H1 (cell line): ENCODE measurements around the gene SETD1B. TPM values are rescaled to one million over a fixed set of nuclear protein-coding genes. Genes with fewer than 3 reads are reported as not detected.

Experiments used
- CTCF ChIA-PET: fragments of 300-600 bp; sonication (Branson Sonifier 250); formaldehyde crosslinking; loops from one replicate; lab custom pipeline; 2021; ENCODE audit not compliant: partially characterized antibody; lab: Charles Lee
- POLR2A ChIA-PET: fragments of 300-600 bp; sonication (Branson Sonifier 250); formaldehyde crosslinking; loops from one replicate; lab custom pipeline; 2021; ENCODE audit warnings: inconsistent platforms; ENCODE audit not compliant: partially characterized antibody; lab: Charles Lee
- DNase-seq, 2 experiments: peaks; one replicate each; pipeline versions ENCODE4 v3.0.0 to v3.0.0-alpha.2; 2010 to 2022; ENCODE audit warnings: low spot score in 2 of 2, low read depth in 1 of 2, mixed read lengths in 1 of 2
- FAIRE-seq: peaks from 2 replicates; lab custom pipeline; 2011; peaks lifted over from hg19 to GRCh38; lab: Jason Lieb, UNC
- H2AFZ ChIP-seq: 2 replicates; pipeline ENCODE4 v1.8.1; 2012; ENCODE audit warnings: low read length, inconsistent platforms
- H2AK5ac ChIP-seq: 2 replicates; pipeline ENCODE4 v1.6.1; 2013; ENCODE audit warnings: low read depth, low read length
- H2BK120ac ChIP-seq: replicated peaks from 2 replicates; pipeline ENCODE3; 2013; ENCODE audit warnings: low read depth, low read length, inconsistent platforms
- H2BK12ac ChIP-seq: 2 replicates; pipeline ENCODE4 v1.6.1; 2013; ENCODE audit warnings: low read depth, low read length
- H2BK15ac ChIP-seq: 2 replicates; pipeline ENCODE4 v1.6.1; 2013; ENCODE audit warnings: low read length
- H2BK20ac ChIP-seq: 2 replicates; pipeline ENCODE4 v1.6.1; 2013; ENCODE audit warnings: low read length
- H2BK5ac ChIP-seq: 2 replicates; pipeline ENCODE4 v1.6.1; 2013; ENCODE audit warnings: low read depth, low read length
- H3K14ac ChIP-seq: 2 replicates; pipeline ENCODE4 v1.6.1; 2013; ENCODE audit warnings: inconsistent platforms; ENCODE audit not compliant: insufficient read length
- H3K18ac ChIP-seq: 2 replicates; pipeline ENCODE4 v1.6.1; 2013; ENCODE audit warnings: low read length; ENCODE audit errors: extremely low read depth
- H3K23ac ChIP-seq: 2 replicates; pipeline ENCODE4 v1.6.1; 2013; ENCODE audit warnings: inconsistent platforms; ENCODE audit not compliant: insufficient read length
- H3K23me2 ChIP-seq: 2 replicates; pipeline ENCODE4 v1.6.1; 2013; ENCODE audit warnings: low read depth, low read length
- H3K27ac ChIP-seq: 2 replicates; pipeline ENCODE4 v1.6.1; 2011; ENCODE audit warnings: low read depth, low read length, inconsistent platforms
- H3K27me3 ChIP-seq, 4 experiments: replicated peaks in 1 of 4; 1 replicate in 1 of 4; 2 replicates in 3 of 4; pipeline versions ENCODE4 v1.6.1 to v1.8.1; 2011 to 2013; ENCODE audit warnings: low read length in 3 of 4, mild to moderate bottlenecking in 3 of 4, inconsistent platforms in 2 of 4, mixed read lengths in 2 of 4, moderate library complexity in 1 of 4; ENCODE audit not compliant: control insufficient read depth in 3 of 4, insufficient read depth in 3 of 4; ENCODE audit errors: extremely low read depth in 1 of 4
- H3K36me3 ChIP-seq, 4 experiments: 2 replicates each; pipeline versions ENCODE4 v1.6.1 to v1.8.1; 2011 to 2013; ENCODE audit warnings: mild to moderate bottlenecking in 4 of 4, low read length in 3 of 4, moderate library complexity in 2 of 4, control low read depth in 1 of 4, inconsistent platforms in 1 of 4; ENCODE audit not compliant: insufficient read depth in 4 of 4, control insufficient read depth in 2 of 4
- H3K4ac ChIP-seq: replicated peaks from 2 replicates; pipeline ENCODE3; 2013; ENCODE audit warnings: low read length, low read depth, mixed read lengths, inconsistent platforms; ENCODE audit not compliant: insufficient read length
- H3K4me1 ChIP-seq, 4 experiments: replicated peaks in 1 of 4; 1 replicate in 1 of 4; 2 replicates in 3 of 4; pipeline versions ENCODE4 v1.6.1 to v1.8.1; 2011 to 2013; ENCODE audit warnings: low read length in 3 of 4, inconsistent platforms in 2 of 4, mixed read lengths in 1 of 4; ENCODE audit not compliant: insufficient read depth in 4 of 4, control insufficient read depth in 3 of 4
- H3K4me2 ChIP-seq, 2 experiments: 2 replicates each; pipeline versions ENCODE4 v1.6.1 to v1.8.1; 2011 to 2013; ENCODE audit warnings: low read depth in 2 of 2, low read length in 2 of 2, control low read depth in 1 of 2, inconsistent platforms in 1 of 2, mild to moderate bottlenecking in 1 of 2; ENCODE audit not compliant: insufficient read depth in 1 of 2
- H3K4me3 ChIP-seq, 4 experiments: fragments of 200-600, 300-600 bp in 1 of 4; sonication (generic), shearing (Covaris generic), sonication (Bioruptor Twin) in 1 of 4; 2 replicates each; pipeline versions ENCODE4 v1.5.1 to v1.8.1; 2011 to 2016; ENCODE audit warnings: low read length in 4 of 4, low read depth in 3 of 4, control low read depth in 2 of 4, inconsistent platforms in 2 of 4, mild to moderate bottlenecking in 2 of 4, mixed read lengths in 1 of 4, moderate library complexity in 1 of 4; ENCODE audit not compliant: insufficient read depth in 2 of 4; ENCODE audit errors: extremely low read depth in 1 of 4
- H3K56ac ChIP-seq: replicated peaks from 2 replicates; pipeline ENCODE3; 2013; ENCODE audit warnings: low read depth, mild to moderate bottlenecking, mixed read lengths, low read length, inconsistent platforms; ENCODE audit not compliant: insufficient read length
- H3K79me1 ChIP-seq: 2 replicates; pipeline ENCODE4 v1.6.1; 2013; ENCODE audit warnings: low read depth, low read length, control low read depth
- H3K79me2 ChIP-seq, 2 experiments: 2 replicates each; pipeline versions ENCODE4 v1.6.1 to v1.8.1; 2012 to 2013; ENCODE audit warnings: low read length in 2 of 2, mild to moderate bottlenecking in 2 of 2, inconsistent platforms in 1 of 2; ENCODE audit not compliant: insufficient read depth in 2 of 2, control insufficient read depth in 1 of 2
- H3K9ac ChIP-seq, 4 experiments: replicated peaks in 1 of 4; 1 replicate in 1 of 4; 2 replicates in 3 of 4; pipeline versions ENCODE4 v1.6.1 to v1.8.1; 2011 to 2013; ENCODE audit warnings: low read depth in 3 of 4, low read length in 3 of 4, control low read depth in 2 of 4, mild to moderate bottlenecking in 2 of 4, moderate library complexity in 2 of 4, inconsistent platforms in 1 of 4; ENCODE audit errors: extremely low read depth in 1 of 4
- H3K9me3 ChIP-seq, 2 experiments: 2 replicates each; pipeline versions ENCODE4 v1.6.1 to v1.8.1; 2012 to 2013; ENCODE audit warnings: mild to moderate bottlenecking in 2 of 2, moderate library complexity in 2 of 2, control low read depth in 1 of 2, inconsistent platforms in 1 of 2, low read depth in 1 of 2, low read length in 1 of 2, mixed read lengths in 1 of 2; ENCODE audit not compliant: insufficient read depth in 2 of 2
- H4K20me1 ChIP-seq, 2 experiments: replicated peaks in 1 of 2; 2 replicates each; pipeline versions ENCODE3 to v1.8.1; 2011 to 2013; ENCODE audit warnings: inconsistent platforms in 2 of 2, low read length in 2 of 2, mild to moderate bottlenecking in 1 of 2; ENCODE audit not compliant: insufficient read depth in 2 of 2, control insufficient read depth in 1 of 2
- H4K5ac ChIP-seq: 2 replicates; pipeline ENCODE4 v1.6.1; 2013; ENCODE audit warnings: low read length, low read depth, mixed read lengths, inconsistent platforms; ENCODE audit not compliant: insufficient read length
- H4K8ac ChIP-seq: 2 replicates; pipeline ENCODE4 v1.8.0; 2013; ENCODE audit warnings: mild to moderate bottlenecking, moderate library complexity, low read length, inconsistent platforms; ENCODE audit not compliant: insufficient read depth; ENCODE audit errors: extremely low read depth
- H4K91ac ChIP-seq: replicated peaks from 2 replicates; pipeline ENCODE3; 2013; ENCODE audit warnings: low read length, mixed read lengths, inconsistent platforms; ENCODE audit not compliant: insufficient read length
- BRCA1 ChIP-seq: IDR thresholded peaks from 2 replicates; pipeline ENCODE4 v1.6.1; 2012; ENCODE audit warnings: low read depth, low read length, improper control_type of control experiment
- E2F6 ChIP-seq: IDR thresholded peaks from 2 replicates; pipeline ENCODE4 v1.6.1; 2012; ENCODE audit warnings: inconsistent platforms
- EGR1 ChIP-seq: IDR thresholded peaks from 2 replicates; pipeline ENCODE4 v1.6.1; 2011; ENCODE audit warnings: low read depth, low read length, borderline replicate concordance
- EP300 ChIP-seq, 2 experiments: IDR thresholded peaks; 1 replicate in 1 of 2; 2 replicates in 1 of 2; pipeline ENCODE4 v1.6.1; 2011 to 2012; ENCODE audit warnings: low read depth in 2 of 2, low read length in 2 of 2, mild to moderate bottlenecking in 2 of 2, borderline replicate concordance in 1 of 2, inconsistent platforms in 1 of 2, moderate library complexity in 1 of 2
- FOSL1 ChIP-seq: IDR thresholded peaks from 2 replicates; pipeline ENCODE4 v1.6.1; 2011; ENCODE audit warnings: mild to moderate bottlenecking, low read depth, low read length, moderate library complexity; ENCODE audit not compliant: insufficient read depth
- KDM1A ChIP-seq: fragments of 200-600, 300-600 bp; sonication (generic); IDR thresholded peaks from 2 replicates; pipeline ENCODE4 v1.7.1; 2016; ENCODE audit warnings: mild to moderate bottlenecking, low read length, borderline replicate concordance
- POU5F1 ChIP-seq: IDR thresholded peaks from 2 replicates; pipeline ENCODE4 v1.6.1; 2011; ENCODE audit warnings: low read depth, mild to moderate bottlenecking, low read length, moderate library complexity
- RNF2 ChIP-seq: fragments of 200-900, 300-1000 bp; sonication (generic); IDR thresholded peaks from 2 replicates; pipeline ENCODE4 v1.7.1; 2016; ENCODE audit warnings: borderline replicate concordance, low read depth, mild to moderate bottlenecking, antibody characterized with exemption, low read length; ENCODE audit not compliant: poor library complexity, severe bottlenecking; ENCODE audit errors: missing control alignments
- SRF ChIP-seq: IDR thresholded peaks from 2 replicates; pipeline ENCODE4 v1.6.1; 2011; ENCODE audit warnings: mild to moderate bottlenecking, low read depth, low read length, moderate library complexity
- WGBS, 2 experiments: shearing (Covaris generic) in 1 of 2; methylation state at CpG; one replicate each; pipeline versions ENCODE4 v1.1.6 to v1.1.7; 2013 to 2015; ENCODE audit warnings: low lambda C conversion rate in 2 of 2, mixed read lengths in 2 of 2, inconsistent platforms in 1 of 2, low coverage in 1 of 2, missing lambda C conversion rate in 1 of 2; ENCODE audit not compliant: insufficient replicate concordance in 2 of 2, insufficient coverage in 1 of 2, insufficient read length in 1 of 2; ENCODE audit errors: extremely low coverage in 1 of 2, missing lambda C conversion rate in 1 of 2; 5-methylcytosine and 5-hydroxymethylcytosine counted together
- polyA plus RNA-seq, 7 experiments: library from polyadenylated mRNA; depleted of rRNA in 3 of 7; stranded (reverse) in 5 of 7; unstranded in 2 of 7; fragments of >200 nt in 5 of 7; fragments of 200-250 nt in 2 of 7; gene quantifications; 1 replicate in 5 of 7; 2 replicates in 1 of 7; 4 replicates in 1 of 7; pipeline versions ENCODE4 v1.2.1 to v1.2.3, GENCODE V29; 2011 to 2013; ENCODE audit warnings: missing spikeins in 2 of 7, mixed read lengths in 2 of 7
- total RNA-seq: library from RNA; stranded (reverse); fragmentation: NEBNext Ultra II Directional; extraction: Animal tissue kit (Norgen Biotek cat#: 25700); gene quantifications from 2 replicates; pipeline ENCODE4 v1.2.1, GENCODE V29; 2021

The SETD1B gene
- total and polyA plus RNA-seq, 2 of the 8 experiments (the other 6 are each of a cell fraction or from before 2014, with no cell fraction given) = 1.3 to 17.7 TPM

GRCh38 chr12:121776190-121777098 lies 27.4 kb upstream of the SETD1B start:
- no peak overlapping the region for H2BK120ac ChIP-seq
- H2AK5ac ChIP-seq = no peak overlapping the region
- H3K23me2 ChIP-seq = no peaks in the 10 kb centered on the region
- H3K27me3 ChIP-seq = no peaks in the 10 kb centered on the region
- peak overlapping the region; percentile 44 for H3K4ac ChIP-seq
- no peak overlapping the region for H2AFZ ChIP-seq
- H4K20me1 ChIP-seq = peaks cover 0 to 6% of the 10 kb centered on the region in 2 experiments
- no peak overlapping the region; the same call in 1 of the 2 replicates for H3K18ac ChIP-seq
- H3K9ac ChIP-seq = no peak overlapping the region
- H3K27ac ChIP-seq = 0 out of 2 replicates have a peak overlapping the region, but pooled peaks have one; percentile 45
- peaks cover 0 to 18% (median 14%) of the 10 kb centered on the region in 4 experiments; a peak in 6 of 7 replicates for H3K4me1 ChIP-seq
- no peak overlapping the region for H4K5ac ChIP-seq
- H4K91ac ChIP-seq = no peak overlapping the region
- CTCF ChIA-PET = interaction anchor here (0.6 to 18.5 kb wide), 13 partner anchors 8 to 298 kb away, joined by 3 to 335 read pairs (median 4); partner anchors contain the start of genes RHOF and TMEM120B
- no peak overlapping the region for H2BK15ac ChIP-seq
- no peak overlapping the region; a peak in 1 of 4 replicates for H3K4me2 ChIP-seq
- H3K23ac ChIP-seq = no peak overlapping the region
- no peak overlapping the region for H2BK20ac ChIP-seq
- peaks cover 0 to 6% (median 5%) of the 10 kb centered on the region in 4 experiments; a peak in 4 of 8 replicates for H3K36me3 ChIP-seq
- H2BK12ac ChIP-seq = no peak overlapping the region
- H4K8ac ChIP-seq = peak overlapping the region; percentile 29; the same call in 1 of the 2 replicates
- DNase-seq (peak in 1 of 2 experiments; percentile 99), FAIRE-seq (no peak)
- no peaks in the 10 kb centered on the region for H3K79me2 ChIP-seq
- 50% methylated on average over 19 of the region's 24 CpGs; no CpG with 5 or more reads in 1 of the 2 experiments for WGBS, 2 experiments
- H3K79me1 ChIP-seq = no peaks in the 10 kb centered on the region; the same call in 1 of the 2 replicates
- POLR2A ChIA-PET = interaction anchor here (0.6 to 34.9 kb wide), 4 partner anchors 23 to 573 kb away, joined by 3 to 958 read pairs (median 4); partner anchors contain the start of genes RHOF, SETD1B and TMEM120B
- no peak overlapping the region for H2BK5ac ChIP-seq
- no peaks in the 10 kb centered on the region for H3K9me3 ChIP-seq
- H3K4me3 ChIP-seq = no peak overlapping the region
- H3K56ac ChIP-seq = no peak overlapping the region
- H3K14ac ChIP-seq = no peak overlapping the region
- no peak for TF ChIP-seq BRCA1
- TF ChIP-seq KDM1A = no peak
- TF ChIP-seq RNF2 = no peak
- no peak for TF ChIP-seq SRF
- TF ChIP-seq EP300 (IDR thresholded peaks at IDR 0.05; ENCODE audit: borderline replicate concordance in 1 of 2, low read depth in 2 of 2, low read length in 2 of 2) = no peak
- TF ChIP-seq FOSL1 = no peak
- TF ChIP-seq EGR1 = no peak
- no peak for TF ChIP-seq POU5F1
- TF ChIP-seq E2F6 = peak; percentile 48; the same call in 1 of the 2 replicates
